ENCODE measurements around the gene CACNG4. TPM values are rescaled to one million over a fixed set of nuclear protein-coding genes. Genes with fewer than 3 reads are reported as not detected.

The CACNG4 gene
- total RNA-seq, 4 donors from 2014 or later, result 1.7 to 12.5 (median 2.9) TPM

DNA sequence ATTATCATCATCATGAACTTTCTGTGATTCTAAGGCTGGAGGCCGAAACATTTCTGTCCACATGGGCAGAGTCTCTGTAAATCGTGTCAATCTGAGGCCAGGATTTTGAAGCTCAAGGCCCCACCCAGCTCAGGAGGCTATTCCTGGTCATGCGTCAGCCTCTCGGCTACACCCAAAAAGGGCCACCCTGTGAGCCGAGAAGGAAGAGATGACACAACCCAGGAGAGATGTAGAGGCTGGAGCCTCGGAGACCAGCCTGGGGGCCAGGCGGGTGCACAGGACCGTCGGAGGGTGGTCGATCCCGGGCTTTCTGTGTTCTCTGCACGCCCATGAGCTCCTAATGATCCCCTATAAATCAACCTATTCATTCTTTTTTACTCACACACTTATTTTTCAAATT, 78.8 kb downstream of the CACNG4 start:
- Histone ChIP-seq H3K4me3 (no peak overlapping the region), H3K4me1 (peaks cover 0 to 3% (median 0%) of the 10 kb centered on the region in 4 donors), H3K9me3 (peaks cover 0 to 8% (median 4%) of the 10 kb centered on the region in 4 donors), H3K36me3 (no peaks in the 10 kb centered on the region), H3K27ac (replicated peaks in 1 of 4) (no peak overlapping the region), H3K27me3 (peaks cover 0 to 3% (median 0%) of the 10 kb centered on the region in 4 donors)
- intact Hi-C loops (cut with DNase I), result no loop called here
- 83% methylated on average over 10 of the region's 12 CpGs for WGBS
- DNase-seq (ENCODE audit: extremely low spot score), result no peak
- TF ChIP-seq EP300 (IDR thresholded peaks at IDR 0.05) (no peak), POLR2AphosphoS5 (IDR thresholded peaks at IDR 0.05) (no peak), POLR2A (IDR thresholded peaks at IDR 0.05; ENCODE audit: low read depth) (no peak)
- TF ChIP-seq, protein P1, sequence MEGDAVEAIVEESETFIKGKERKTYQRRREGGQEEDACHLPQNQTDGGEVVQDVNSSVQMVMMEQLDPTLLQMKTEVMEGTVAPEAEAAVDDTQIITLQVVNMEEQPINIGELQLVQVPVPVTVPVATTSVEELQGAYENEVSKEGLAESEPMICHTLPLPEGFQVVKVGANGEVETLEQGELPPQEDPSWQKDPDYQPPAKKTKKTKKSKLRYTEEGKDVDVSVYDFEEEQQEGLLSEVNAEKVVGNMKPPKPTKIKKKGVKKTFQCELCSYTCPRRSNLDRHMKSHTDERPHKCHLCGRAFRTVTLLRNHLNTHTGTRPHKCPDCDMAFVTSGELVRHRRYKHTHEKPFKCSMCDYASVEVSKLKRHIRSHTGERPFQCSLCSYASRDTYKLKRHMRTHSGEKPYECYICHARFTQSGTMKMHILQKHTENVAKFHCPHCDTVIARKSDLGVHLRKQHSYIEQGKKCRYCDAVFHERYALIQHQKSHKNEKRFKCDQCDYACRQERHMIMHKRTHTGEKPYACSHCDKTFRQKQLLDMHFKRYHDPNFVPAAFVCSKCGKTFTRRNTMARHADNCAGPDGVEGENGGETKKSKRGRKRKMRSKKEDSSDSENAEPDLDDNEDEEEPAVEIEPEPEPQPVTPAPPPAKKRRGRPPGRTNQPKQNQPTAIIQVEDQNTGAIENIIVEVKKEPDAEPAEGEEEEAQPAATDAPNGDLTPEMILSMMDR (IDR thresholded peaks at IDR 0.05), result no peak

GRCh38 chr17:67044016-67044772, 79.7 kb downstream of the CACNG4 start, which contains the start of gene CACNG1:
CACNG1 (plus strand) TSS chr17:67044554; CDS start chr17:67044661, 107 bp downstream.
- intact Hi-C loops (cut with DNase I), result no loop called here
- H3K4me3 ChIP-seq, result no peak within 1 kb of the TSS
- WGBS, result 90% methylated on average over 26 of the region's 32 CpGs
- TF ChIP-seq, protein P1 (IDR thresholded peaks at IDR 0.05), result no peak
- TF ChIP-seq POLR2A (IDR thresholded peaks at IDR 0.05; ENCODE audit: low read depth), result no peak
- TF ChIP-seq EP300 (IDR thresholded peaks at IDR 0.05), result no peak
- no peak for TF ChIP-seq POLR2AphosphoS5 (IDR thresholded peaks at IDR 0.05)
- peaks cover 0 to 3% (median 0%) of the 10 kb centered on the region in 4 donors for H3K4me1 ChIP-seq
- H3K36me3 ChIP-seq, result no peaks in the 10 kb centered on the region
- peaks cover 0 to 3% (median 0%) of the 10 kb centered on the region in 4 donors for H3K27me3 ChIP-seq
- peaks cover 0 to 16% (median 12%) of the 10 kb centered on the region in 4 donors for H3K9me3 ChIP-seq
- H3K27ac ChIP-seq (replicated peaks in 1 of 4), result no peak within 1 kb of the TSS
- no peak for DNase-seq (ENCODE audit: extremely low spot score)

DNA sequence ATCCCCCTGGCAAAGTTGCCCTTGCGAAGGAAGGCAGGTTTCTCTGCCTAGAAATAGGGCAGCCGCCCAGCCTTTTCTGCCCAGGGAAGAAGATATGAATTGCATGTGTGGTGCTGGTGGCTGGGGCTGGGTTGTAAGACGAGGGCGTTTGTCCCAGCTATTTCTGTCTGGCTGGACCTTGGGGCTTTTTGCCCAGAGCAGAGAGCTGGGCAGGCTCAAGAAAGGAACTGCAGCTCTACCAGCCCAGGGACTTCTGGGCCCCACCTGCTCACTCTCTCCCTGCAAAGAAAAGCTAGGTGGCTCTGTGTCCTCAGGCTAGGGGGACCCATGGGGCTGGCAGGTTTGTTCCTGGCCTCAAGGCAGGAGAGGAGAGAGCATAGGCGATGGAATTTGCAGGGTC, 80.4 kb downstream of the CACNG4 start:
- TF ChIP-seq POLR2A (IDR thresholded peaks at IDR 0.05; ENCODE audit: low read depth) (no peak), POLR2AphosphoS5 (IDR thresholded peaks at IDR 0.05) (no peak), EP300 (IDR thresholded peaks at IDR 0.05) (no peak)
- TF ChIP-seq, protein P1 (IDR thresholded peaks at IDR 0.05), result no peak
- WGBS, result 92% methylated on average over 5 of the region's 5 CpGs

DNA sequence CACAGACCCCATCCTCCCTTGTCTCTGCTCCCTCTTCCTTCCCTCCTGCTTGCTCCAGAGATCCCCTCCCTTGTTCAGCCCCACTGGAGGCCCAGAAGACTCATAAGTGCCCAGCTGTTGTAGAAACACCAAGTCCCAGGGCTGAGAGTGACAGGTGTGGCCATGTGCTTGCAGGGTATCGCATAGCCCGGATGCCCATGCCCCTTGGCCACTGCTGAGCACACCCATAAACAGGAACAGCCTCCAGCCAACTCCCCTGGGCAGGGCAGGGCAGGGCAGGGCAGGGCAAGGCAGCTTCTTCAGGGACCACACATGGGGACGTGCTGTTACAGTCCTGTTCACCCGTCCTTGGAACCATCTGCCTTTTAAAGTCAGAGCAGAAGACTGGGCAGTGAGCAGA, 81.9 kb downstream of the CACNG4 start:
- Histone ChIP-seq H3K36me3 (no peaks in the 10 kb centered on the region), H3K27me3 (peaks cover 0 to 3% (median 0%) of the 10 kb centered on the region in 4 donors), H3K4me3 (no peak overlapping the region), H3K4me1 (peaks cover 0 to 3% (median 0%) of the 10 kb centered on the region in 4 donors), H3K27ac (replicated peaks in 1 of 4) (no peak overlapping the region), H3K9me3 (peaks cover 0 to 28% (median 18%) of the 10 kb centered on the region in 4 donors)
- no peak for DNase-seq (ENCODE audit: extremely low spot score)
- TF ChIP-seq EP300 (IDR thresholded peaks at IDR 0.05), result no peak
- TF ChIP-seq, protein P1 (IDR thresholded peaks at IDR 0.05), result no peak
- no peak for TF ChIP-seq POLR2AphosphoS5 (IDR thresholded peaks at IDR 0.05)
- no peak for TF ChIP-seq POLR2A (IDR thresholded peaks at IDR 0.05; ENCODE audit: low read depth)
- intact Hi-C loops (cut with DNase I), result no loop called here
- whole genome bisulfite sequencing, result 84% methylated on average over 4 of the region's 4 CpGs

More for the DNA sequence above, 80.4 kb downstream of the CACNG4 start:
- no peak overlapping the region for H3K4me3 ChIP-seq
- DNase-seq (ENCODE audit: extremely low spot score), result no peak
- peaks cover 0 to 24% (median 16%) of the 10 kb centered on the region in 4 donors for H3K9me3 ChIP-seq
- H3K36me3 ChIP-seq, result no peaks in the 10 kb centered on the region
- H3K4me1 ChIP-seq, result peaks cover 0 to 3% (median 0%) of the 10 kb centered on the region in 4 donors
- H3K27me3 ChIP-seq, result peaks cover 0 to 3% (median 0%) of the 10 kb centered on the region in 4 donors
- H3K27ac ChIP-seq (replicated peaks in 1 of 4), result no peak overlapping the region
- intact Hi-C loops (cut with DNase I), result no loop called here

Measured in esophagus muscularis mucosa (tissue), 4 donors.